HT1080 (cell line): ENCODE measurements around the gene SPATA33. TPM values are rescaled to one million over a fixed set of nuclear protein-coding genes. Genes with fewer than 3 reads are reported as not detected.

Experiments
- DNase-seq: peaks from one replicate; pipeline ENCODE4 v3.0.0-alpha.2; 2015; ENCODE audit warnings: low read depth
- total RNA-seq: library from RNA; depleted of rRNA; stranded (reverse); fragments of >200 nt; shearing (Covaris generic); gene quantifications from 2 replicates; pipeline ENCODE4 v1.2.3, GENCODE V29; 2014; rRNA removed

Gene SPATA33
- total RNA-seq, 1 experiment from 2014 or later = 5.4 TPM

DNA sequence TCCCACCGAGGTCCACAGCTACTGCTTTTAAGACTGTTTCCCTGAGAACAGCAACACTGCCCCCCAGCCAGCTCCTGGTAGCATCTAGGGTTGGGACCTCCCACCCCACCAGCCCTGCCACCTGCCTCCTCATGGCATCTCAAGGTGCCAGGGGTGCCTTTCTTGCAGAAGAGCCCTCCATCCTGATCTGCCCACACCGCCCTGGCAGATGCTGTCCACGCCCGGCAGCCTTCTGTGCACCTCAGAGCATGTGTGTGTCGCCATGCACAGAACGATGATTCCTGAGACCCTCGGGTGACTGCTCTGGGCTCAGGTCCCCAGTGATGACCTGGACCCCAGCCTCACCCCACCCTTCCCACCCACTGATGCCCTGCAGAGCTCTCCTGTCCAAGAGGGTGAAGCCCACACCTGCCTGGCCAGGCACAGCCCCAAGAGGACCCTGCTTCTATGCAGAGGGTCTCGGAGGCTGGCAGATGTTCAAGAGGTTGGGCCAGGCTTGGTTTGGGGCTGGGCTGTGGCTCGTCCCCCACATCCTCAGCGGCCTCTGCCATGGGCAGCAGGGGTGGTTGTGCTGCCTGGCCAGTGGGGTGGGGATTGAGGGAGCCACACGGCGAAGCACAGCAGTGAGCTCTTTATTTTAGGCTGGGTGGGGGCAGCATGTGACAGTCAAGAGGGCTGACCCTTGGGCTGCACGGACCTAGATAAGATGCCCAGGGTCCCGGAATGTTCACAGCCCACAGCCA, 49.1 kb downstream of the SPATA33 start:
- no peak for DNase-seq

DNA sequence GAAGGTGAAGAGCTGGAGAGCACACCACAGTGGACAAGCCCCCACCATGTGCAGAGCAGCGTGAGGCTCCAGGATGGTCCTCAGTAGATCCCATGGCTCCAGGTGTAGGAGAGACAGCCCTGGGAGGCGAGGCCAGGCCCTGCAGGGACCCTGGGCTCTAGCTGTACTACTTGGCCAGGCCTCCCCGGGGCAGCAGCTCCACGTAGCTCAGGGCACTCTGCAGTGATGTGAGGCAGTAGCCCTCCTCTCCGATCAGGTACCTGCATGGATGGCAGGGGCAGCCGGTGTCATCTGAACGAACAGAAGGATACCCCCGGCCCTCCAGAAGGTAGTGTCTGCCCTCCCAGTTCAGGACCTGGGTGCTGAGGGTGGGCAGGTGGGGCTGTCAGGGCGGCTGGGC, 50.1 kb downstream of the SPATA33 start:
- DNase-seq = no peak

DNA sequence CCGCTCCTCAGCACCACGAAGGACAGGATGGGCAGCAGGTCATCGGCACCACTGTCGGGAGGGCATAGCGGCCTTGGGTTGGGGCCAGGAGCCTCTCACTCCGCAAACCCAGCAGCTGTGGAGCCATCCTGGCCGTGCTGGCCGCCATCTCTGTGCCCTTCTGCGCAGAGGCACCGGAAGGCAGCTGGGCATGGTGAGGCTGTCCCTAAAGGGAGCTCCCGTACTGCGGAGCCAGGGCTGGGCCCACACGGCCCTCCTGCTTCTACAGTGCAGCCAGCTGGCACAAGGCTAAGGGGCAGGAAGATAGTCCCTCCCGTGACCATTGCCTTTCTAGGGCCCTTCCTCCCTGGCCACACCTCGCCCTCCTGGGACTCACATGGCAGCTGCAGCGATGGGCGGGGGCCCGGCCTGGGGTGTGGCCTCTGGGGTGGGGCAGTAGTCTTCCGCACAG, 50.9 kb downstream of the SPATA33 start:
- no peak for DNase-seq

DNA sequence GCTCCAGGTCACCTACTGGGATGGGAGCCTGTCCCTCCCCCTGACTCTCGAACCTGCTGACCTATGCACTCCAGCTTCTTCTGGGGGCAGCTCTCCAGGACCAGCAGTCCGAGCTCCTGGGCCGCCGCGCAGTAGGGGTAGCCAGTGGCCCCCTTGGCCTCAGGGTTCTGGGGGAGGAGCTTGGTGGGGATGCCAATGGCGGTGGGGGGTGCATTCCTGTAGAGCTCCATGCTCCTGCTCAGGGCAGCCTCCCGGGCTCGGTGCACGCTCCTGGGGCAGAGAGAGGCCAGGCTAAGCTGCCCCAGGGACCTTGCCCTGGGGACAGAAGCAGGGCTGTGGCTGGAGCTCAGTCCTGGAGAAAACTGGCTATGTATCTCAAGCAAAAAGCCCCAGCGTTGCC, 51.5 kb downstream of the SPATA33 start:
- no peak for DNase-seq

DNA sequence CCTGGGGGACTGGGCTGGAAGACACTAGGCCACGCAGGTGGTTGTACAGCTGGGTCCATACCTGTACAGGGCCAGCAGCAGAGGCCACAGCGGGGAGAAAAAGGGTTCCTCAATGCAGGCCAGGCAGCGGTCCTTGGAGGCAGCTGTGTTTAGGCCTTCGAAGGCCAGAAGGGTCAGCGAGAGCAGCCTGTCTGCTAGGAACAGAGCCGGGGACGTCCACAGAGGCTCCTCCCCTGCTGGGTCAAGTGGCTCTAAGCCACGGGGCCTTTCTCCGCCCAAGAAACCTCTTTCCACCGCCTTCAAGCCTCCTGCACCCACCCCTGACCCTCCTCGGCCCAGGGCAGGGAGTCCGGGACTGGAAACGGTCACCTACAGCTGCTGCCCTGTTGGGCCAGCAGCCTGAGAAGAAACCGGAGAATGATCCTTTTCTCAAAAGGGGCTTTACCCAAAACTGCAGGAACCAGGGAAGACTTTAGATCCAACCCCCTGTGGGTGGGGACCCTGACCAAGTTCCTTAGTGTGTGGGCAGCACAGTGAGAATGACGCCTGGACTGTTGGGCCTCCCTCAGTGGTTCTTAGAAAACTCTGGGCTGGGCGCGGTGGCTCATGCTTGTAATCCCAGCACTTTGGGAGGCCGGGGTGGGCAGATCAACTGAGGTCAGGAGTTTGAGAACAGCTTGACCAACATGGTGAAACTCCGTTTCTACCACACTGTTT, 52.2 kb downstream of the SPATA33 start:
- DNase-seq = no peak

DNA sequence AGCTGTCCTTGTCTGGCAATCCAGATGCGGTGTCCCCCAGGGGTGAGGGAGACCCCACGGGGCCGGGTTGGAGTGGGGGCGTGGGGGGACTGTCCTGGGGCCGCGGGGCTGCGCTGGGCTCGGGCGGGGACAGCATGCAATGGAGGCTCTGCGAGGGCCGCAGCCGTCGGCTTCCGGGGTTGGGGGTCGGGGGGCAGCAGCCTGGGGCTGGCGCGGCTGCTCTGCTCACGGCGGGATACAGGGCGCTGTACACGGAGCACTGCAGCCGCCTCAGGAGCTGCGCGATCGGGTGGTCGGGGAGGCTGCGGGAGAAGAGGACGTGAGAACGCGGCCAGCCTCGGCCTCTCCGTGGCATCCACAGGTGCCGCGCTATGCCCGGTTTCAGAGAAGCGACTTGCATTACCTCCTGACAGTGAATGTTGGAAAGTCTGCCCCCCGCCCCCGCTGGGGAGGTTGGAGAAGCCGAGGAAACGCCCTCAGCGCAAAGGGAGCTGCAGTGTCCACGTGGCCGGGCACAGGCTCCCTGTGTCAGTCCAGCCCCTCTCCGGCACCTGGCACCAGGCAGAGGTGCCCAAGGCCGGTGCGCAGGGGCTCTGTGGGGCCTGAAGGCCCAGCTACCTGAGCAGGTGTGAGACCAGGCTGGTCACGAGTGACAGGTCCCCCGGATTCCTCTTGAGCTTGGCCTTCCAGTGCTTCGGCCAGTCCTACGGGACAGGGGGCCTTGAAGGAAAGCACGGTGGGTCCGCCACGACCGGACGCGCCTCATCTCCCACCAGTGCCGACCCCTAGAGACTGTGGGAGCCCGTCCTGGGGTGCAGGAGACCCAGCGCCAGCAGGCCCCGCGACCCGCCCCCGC, 53.3 kb downstream of the SPATA33 start:
- no peak for DNase-seq

DNA sequence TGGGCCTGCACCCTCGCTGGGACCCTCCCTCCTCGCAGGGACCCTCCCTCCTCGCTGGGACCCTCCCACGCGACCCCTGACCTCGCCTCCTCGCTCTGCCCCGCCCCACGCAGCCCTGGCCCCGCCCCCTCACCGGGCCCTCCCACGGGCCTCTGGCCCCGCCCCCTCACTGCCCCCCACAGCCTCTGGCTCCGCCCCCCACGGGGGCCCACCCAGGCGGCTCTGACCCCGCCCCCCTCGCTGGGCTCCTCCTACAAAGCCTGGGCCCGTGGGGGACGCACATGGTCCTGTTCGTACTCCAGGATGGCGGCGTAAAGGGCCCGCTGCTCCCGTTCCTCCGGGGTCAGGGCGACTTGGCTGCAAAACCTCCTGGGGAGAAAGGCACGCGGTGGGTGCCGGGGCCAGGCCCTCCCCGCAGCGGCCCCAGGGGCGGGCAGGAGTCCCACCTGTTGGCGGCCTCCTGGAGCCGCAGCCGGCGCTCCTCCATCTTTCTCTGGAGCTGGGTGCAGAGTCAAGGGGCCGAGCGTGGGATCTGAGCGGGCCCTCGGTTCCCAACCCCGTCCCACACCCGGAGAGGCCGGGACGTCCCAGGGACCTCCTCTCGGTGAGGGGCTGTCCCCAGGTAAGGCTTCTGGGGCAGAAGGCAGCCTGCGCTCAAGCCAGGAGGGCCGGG, 54.1 kb downstream of the SPATA33 start:
- no peak for DNase-seq

DNA sequence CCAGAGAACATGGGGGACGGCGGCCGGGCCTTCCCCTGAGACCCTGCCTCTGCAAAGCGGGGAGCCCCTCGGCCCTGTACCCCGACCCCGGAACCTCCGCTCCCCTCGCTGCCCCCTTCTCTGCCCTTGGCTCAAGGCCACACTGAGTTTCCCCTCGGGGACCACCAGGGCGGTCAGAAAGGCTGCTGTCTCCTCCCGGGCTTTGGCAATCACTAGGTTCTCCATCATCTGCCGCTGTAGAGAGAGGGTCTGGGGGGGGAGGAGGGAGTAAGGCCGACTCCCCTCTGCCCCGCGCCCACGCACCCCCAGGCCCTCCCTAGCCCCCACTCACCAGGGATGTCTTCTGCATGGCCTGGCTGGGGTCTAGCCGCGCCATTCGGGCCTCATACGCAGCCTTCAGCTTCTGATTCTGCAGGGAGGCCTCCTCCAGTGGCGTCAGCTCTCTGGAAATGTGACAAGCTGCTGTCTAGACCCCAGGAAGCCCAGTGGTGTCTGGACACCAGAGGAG, 54.7 kb downstream of the SPATA33 start:
- DNase-seq = no peak

DNA sequence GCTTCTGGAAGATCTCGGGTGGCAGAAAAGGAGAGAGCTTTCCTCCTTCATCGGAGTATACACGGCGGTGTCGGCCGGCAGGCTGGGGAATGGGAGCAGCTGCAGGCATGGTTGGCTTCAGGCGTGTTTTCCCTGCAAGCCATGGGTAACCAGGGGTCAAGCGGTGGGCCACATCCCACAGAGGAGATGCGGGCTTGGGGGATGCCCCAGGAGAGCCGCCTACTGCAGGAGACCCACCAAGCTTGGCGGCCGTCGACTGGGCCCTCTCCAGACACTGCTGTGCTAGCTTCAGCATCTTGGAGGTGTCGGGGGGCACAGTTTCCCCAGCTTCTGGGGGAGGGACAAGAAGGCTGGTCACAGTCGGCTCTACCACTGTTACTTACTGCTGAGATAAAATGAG, 58.9 kb downstream of the SPATA33 start:
- no peak for DNase-seq

DNA sequence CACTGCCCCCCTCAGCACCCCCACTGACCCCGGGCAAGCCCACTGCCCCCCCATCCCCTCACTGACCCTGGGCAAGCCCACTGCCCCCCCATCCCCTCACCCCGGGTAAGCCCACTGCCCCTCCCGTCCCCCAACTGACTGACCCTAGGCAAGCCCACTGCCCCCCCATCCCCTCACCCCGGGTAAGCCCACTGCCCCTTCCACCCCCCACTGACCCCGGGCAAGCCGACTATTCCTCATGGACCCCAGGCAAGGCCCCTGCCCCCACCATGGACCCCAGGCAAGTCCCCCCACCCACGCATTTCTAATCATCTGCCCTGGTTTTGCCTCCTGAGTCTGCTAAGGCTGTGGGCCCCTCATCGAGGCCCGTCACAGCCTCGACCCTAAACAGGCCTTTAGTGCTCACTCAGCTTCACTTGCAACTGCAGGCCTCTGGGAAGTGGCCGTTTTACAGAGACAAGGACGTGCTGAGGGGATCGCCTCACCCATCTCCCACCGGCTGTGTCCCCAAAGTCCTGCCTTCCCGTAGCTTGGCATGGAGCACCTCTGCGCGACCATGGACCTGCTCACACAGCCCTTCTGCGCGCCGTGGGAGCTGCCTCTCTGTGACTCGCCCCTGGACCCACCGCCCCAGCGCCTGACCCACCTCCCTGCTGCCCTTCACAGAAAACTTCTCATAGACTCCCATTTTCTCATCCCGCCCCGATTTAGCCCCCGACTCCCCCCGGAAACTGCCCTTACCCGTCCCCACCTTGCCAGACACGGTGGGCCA, 59.5 kb downstream of the SPATA33 start:
- DNase-seq = no peak

DNA sequence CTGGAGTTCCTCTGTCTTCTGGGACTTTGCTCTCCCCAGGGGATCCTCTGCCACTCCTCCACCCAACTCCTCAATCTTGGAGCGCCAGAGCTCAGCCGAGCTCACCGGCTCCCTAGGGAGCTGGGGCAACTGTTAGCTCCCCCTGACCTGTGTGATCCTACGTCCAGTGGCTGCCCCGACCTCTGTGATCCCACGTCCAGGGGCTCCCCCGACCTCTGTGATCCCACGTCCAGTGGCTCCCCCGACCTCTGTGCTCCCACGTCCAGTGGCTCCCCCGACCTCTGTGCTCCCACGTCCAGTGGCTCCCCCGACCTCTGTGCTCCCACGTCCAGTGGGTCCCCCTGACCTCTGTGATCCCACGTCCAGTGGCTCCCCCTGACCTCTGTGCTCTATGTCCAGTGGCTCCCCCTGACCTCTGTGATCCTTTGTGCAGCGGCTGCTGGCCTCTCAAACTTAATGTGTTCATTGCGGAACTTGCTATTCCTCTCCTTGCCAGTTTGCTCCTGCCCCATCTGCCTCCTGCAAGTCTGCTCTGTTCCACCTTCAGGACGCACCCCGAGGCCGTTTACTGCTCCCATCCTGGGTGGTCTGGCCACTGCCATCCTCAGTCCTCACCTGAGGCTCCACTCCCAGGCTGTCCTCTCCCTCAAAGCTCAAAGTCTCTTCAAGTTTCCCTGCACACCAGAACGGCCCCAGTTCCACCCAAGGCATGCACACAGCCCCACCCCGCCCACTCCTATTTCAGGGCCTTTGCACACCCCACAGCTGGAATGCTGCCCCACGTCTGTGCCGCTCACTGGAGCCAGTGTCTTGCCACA, 60.3 kb downstream of the SPATA33 start:
- DNase-seq = no peak

Other genes starting within 250 kb of the SPATA33 start
- 62.6 and 79.1 TPM in 2 replicates for gene ANKRD11, start 167.3 kb upstream of the SPATA33 start, total RNA-seq
- 98.5 and 101 TPM in 2 replicates for gene SPG7, start 149.4 kb upstream of the SPATA33 start, total RNA-seq
- gene RPL13, start 97.2 kb upstream of the SPATA33 start, total RNA-seq = 4,778 and 6,062 TPM in 2 replicates
- 0.87 TPM in 1 of 2 replicates, not detected in the other for gene CPNE7, start 82.1 kb upstream of the SPATA33 start, total RNA-seq
- not detected in 2 replicates for gene DPEP1, start 44.2 kb upstream of the SPATA33 start, total RNA-seq
- gene CHMP1A, start 128 bp upstream of the SPATA33 start, total RNA-seq = 107 and 120 TPM in 2 replicates
- gene CDK10, start 28.9 kb downstream of the SPATA33 start, total RNA-seq = 39.2 and 44.5 TPM in 2 replicates
- gene SPATA2L, start 43.9 kb downstream of the SPATA33 start, total RNA-seq = 14.4 and 15.1 TPM in 2 replicates
- gene VPS9D1, start 63.1 kb downstream of the SPATA33 start, total RNA-seq = 13.4 and 16.0 TPM in 2 replicates
- gene ZNF276, start 63.7 kb downstream of the SPATA33 start, total RNA-seq = 14.8 and 17.6 TPM in 2 replicates
- 45.4 and 60.1 TPM in 2 replicates for gene FANCA, start 158.8 kb downstream of the SPATA33 start, total RNA-seq
- gene SPIRE2, start 170.6 kb downstream of the SPATA33 start, total RNA-seq = 1.0 and 2.1 TPM in 2 replicates
- gene TCF25, start 215.8 kb downstream of the SPATA33 start, total RNA-seq = 106 and 117 TPM in 2 replicates